HG02623 (cell line): Measurements from ENCODE around the gene ACMSD.
"Not testable (repeated sequence)": the region's sequence is repeated elsewhere in the genome, so short reads cannot be mapped to it uniquely, and the experiment has no call there.

Experiments used
- ATAC-seq: cut with Tn5 transposase; IDR thresholded peaks from one replicate; pipeline ENCODE4 v1.9.1; 2021; ENCODE audit warnings: moderate library complexity; ENCODE audit not compliant: unreplicated experiment

ACMSD gene

GRCh38 chr2:134838143-134838620 lies at the start of gene ACMSD:
ACMSD (plus strand) TSS chr2:134838616; CDS start chr2:134838683, 67 bp downstream.
- no peak for ATAC-seq

- no peak for ATAC-seq
Observed at GRCh38 chr2:134790487-134790886, 47.9 kb upstream of the ACMSD start.

- no peak for ATAC-seq
Observed at GRCh38 chr2:134791616-134792015, 46.8 kb upstream of the ACMSD start.

- ATAC-seq: no peak
Observed at GRCh38 chr2:134792186-134792585, 46.2 kb upstream of the ACMSD start.

GRCh38 chr2:134795765-134796164 lies 42.7 kb upstream of the ACMSD start:
- ATAC-seq: no peak

- ATAC-seq: no peak
Observed at GRCh38 chr2:134796373-134796772, 42.0 kb upstream of the ACMSD start.

GRCh38 chr2:134799936-134800335 lies 38.5 kb upstream of the ACMSD start:
- no peak for ATAC-seq

GRCh38 chr2:134800341-134800740 lies 38.1 kb upstream of the ACMSD start:
- no peak for ATAC-seq

GRCh38 chr2:134803609-134804405 lies 34.6 kb upstream of the ACMSD start:
- not testable (repeated sequence) for ATAC-seq

GRCh38 chr2:134815741-134816140 lies 22.7 kb upstream of the ACMSD start:
- ATAC-seq: no peak

GRCh38 chr2:134818321-134818720 lies 20.1 kb upstream of the ACMSD start:
- no peak for ATAC-seq

- ATAC-seq: no peak
Observed at GRCh38 chr2:134819334-134819733, 19.1 kb upstream of the ACMSD start.

GRCh38 chr2:134823431-134823830 lies 15.0 kb upstream of the ACMSD start:
- ATAC-seq: no peak

- ATAC-seq: no peak
Observed at GRCh38 chr2:134823832-134824231, 14.6 kb upstream of the ACMSD start.

GRCh38 chr2:134825716-134826115 lies 12.7 kb upstream of the ACMSD start:
- not testable (repeated sequence) for ATAC-seq

GRCh38 chr2:134835471-134835870 lies 2.9 kb upstream of the ACMSD start:
- ATAC-seq: no peak

GRCh38 chr2:134836986-134837385 lies 1.4 kb upstream of the ACMSD start:
- ATAC-seq: no peak

- no peak for ATAC-seq
Observed at GRCh38 chr2:134839649-134840048, 1.2 kb downstream of the ACMSD start.

GRCh38 chr2:134842930-134843490 lies 4.6 kb downstream of the ACMSD start:
- no peak for ATAC-seq

GRCh38 chr2:134843968-134844367 lies 5.6 kb downstream of the ACMSD start:
- no peak for ATAC-seq

- ATAC-seq: no peak
Observed at GRCh38 chr2:134845028-134845427, 6.6 kb downstream of the ACMSD start.

GRCh38 chr2:134845719-134846118 lies 7.3 kb downstream of the ACMSD start:
- no peak for ATAC-seq
